Mammary epithelial cell (primary cell): ENCODE measurements around the gene C2orf72.

Experiments used
- CTCF ChIP-seq, 2 donors: IDR thresholded peaks in 1 of 2; conservative IDR thresholded peaks in 1 of 2; 2 replicates each; pipeline ENCODE4 v1.5.1; 2011 to 2012; ENCODE audit warnings: inconsistent platforms in 2 of 2, low read length in 2 of 2, mild to moderate bottlenecking in 2 of 2, control low read depth in 1 of 2, low read depth in 1 of 2; ENCODE audit not compliant: insufficient read depth in 1 of 2; ENCODE audit errors: extremely low read depth in 1 of 2
- EZH2 ChIP-seq: IDR thresholded peaks from 2 replicates; pipeline ENCODE4 v1.6.1; 2012; ENCODE audit warnings: low read length, inconsistent platforms, borderline replicate concordance

- TF ChIP-seq EZH2 (no peak), CTCF (conservative IDR thresholded peaks at IDR 0.05 in 1 of 2, IDR thresholded peaks at IDR 0.05 in 1 of 2; ENCODE audit: extremely low read depth in 1 of 2, insufficient read depth in 1 of 2, low read depth in 1 of 2, low read length in 2 of 2) (no peak)
Measured at GRCh38 chr2:231028889-231029288, 8.4 kb upstream of the C2orf72 start.
